NOMO-1 treated with DMSO at 0.1 percent for 48 hours (cell line): Measurements from ENCODE around the gene SRRD.
A peak's percentile ranks its signal among the peaks of the same experiment; 100 is the strongest.

Source experiments
- DNase-seq: peaks from one replicate; lab custom pipeline; 2025; ENCODE audit not compliant: unreplicated experiment; lab: John Stamatoyannopoulos, UW

The SRRD gene

GRCh38 chr22:26453216-26453615, 30.5 kb upstream of the SRRD start:
- DNase-seq, result no peak

GRCh38 chr22:26453812-26454500, 29.7 kb upstream of the SRRD start:
- DNase-seq, result no peak

DNA sequence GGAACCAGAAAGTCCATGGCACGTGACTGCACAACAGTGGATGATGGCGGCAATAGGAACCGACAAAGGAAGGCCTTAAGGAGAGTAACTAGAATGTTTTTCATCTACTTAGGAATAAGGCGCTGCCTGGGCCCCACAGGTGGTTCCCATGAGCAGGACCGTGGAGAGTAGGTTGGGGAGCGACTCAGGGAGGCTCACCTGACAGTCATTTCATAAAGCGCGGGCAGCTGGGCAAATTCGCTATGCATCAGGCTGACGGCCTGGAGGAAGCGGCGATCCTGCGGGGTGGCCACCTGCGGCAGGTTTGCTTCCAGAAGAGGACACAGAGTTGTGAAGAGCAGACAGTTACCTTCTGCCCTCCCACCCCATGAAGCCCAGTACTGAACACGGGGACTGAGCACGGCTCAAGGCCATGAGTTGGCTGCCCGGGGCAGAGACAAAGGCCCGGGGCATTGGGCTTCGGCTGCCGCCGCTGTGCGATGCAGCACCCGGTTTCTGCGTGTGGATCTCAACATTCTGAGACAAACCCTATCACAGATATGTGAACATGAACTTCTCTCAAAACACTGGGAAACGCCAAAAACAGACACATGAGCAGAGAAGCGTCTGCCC, 25.9 kb upstream of the SRRD start:
- DNase-seq, result no peak

DNA sequence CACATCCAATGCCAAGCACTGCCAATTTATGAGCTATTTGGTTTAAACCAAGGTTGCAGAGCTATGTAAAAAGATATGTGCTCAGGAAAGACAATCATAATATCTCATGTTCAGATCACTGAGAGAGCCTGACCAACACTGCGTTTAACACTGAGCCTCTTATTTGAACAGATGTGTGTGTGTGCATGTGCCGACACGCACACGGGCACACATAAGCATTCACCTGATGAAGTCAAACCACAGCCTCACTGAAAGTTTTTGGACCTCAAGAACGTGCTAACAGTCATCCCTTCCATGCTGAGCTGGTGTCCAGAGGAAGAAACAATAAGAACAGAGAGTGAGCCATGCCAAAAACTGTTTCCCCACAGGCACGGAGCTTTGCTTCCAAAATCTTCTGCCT, 23.5 kb upstream of the SRRD start:
- no peak for DNase-seq

DNA sequence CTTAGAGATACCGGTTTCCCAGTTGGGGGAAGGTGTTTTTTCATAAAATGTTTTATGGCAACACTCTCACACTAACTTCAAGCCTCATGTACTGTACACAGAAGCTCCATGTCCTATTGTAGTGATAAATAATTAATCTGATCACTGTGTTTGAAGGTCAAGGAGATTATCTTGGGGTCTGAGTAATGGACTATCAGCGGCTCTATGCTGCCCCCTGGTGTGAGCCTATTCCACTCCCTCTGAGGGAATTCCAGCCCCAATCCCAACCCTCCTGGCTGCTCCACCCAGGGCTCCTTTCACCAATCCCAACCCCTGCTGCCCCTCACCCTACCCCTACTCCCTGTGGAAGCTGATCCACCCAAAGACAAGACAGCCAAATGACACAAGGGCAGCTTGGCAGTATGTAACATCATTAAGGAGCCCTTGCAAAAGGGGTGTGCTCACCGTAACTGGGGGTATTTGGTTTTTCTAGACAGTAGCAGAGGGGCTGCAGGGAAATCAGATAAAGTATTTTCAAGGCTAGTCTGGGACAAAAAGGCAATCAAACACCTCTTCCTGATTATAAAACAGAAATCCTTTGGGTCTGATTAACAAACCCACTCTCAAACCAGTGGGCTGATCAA, 22.4 kb upstream of the SRRD start:
- no peak for DNase-seq

DNA sequence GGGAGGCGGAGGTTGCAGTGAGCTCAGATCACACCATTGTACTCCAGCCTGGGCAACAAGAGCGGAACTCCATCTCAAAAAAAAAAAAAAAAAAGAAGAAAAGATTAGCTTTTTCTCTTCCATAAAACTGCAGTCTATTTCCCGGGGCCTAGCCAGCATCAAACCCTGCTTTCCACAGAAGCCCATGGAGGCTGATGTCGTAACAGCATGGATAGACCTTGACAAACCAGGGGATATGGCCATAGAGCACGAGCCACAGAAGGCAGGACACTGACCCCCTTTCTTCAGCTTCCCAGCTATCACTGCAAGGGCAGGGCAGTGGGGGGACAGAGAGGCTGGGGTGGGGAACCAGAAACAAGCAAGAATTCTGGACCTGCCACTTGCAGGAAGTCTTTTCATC, 21.6 kb upstream of the SRRD start:
- no peak for DNase-seq

GRCh38 chr22:26462641-26463040, 21.0 kb upstream of the SRRD start:
- no peak for DNase-seq

DNA sequence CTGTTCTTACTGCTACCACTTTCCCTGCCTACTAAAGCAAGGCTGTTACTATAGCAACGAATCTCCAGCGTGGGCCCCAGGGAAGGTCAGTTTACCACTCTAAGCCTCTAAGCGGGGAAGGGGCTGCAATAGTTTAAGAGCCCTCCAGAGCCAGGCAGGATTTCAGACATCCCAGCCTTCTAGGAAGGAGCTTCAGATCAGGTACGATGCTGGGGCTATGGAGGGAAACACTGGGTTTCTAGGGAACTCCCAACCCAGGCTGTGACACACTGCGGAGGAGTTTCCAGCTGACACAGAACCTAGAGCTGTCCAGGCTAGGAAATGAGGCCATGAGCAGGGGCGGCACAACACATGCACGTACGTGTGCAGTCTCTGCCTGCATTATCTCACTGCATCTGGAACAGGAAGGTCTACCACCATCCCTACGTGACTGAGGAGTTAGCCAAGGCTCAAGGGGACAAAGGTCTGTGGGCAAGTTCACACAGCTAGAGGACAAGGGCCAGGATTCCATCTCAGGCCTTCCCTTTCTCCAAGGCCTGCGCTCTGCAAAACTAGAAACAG, 20.5 kb upstream of the SRRD start:
- DNase-seq, result no peak

- DNase-seq, result no peak
Measured at GRCh38 chr22:26463688-26464087, 20.0 kb upstream of the SRRD start.

- no peak for DNase-seq
Measured at GRCh38 chr22:26464312-26464711, 19.4 kb upstream of the SRRD start.

DNA sequence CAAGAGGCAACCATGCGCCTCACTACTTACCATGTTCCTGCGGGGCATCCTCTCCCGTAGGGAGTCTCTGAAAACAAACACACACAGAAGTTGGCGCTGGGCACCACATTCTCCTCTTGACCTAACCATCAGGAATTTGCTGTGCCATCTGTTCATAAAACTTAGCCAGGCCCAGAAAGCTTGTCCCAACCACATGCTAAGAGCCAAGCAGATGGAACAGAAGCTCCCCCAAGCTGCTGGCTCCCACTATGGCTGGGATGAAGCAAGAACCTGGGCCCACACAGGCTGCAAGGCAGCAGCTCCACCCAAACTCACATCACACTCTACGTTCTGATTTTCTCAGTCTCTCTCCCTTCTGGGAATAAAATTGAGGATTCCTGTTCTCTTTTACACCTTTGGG, 17.5 kb upstream of the SRRD start:
- DNase-seq, result no peak

DNA sequence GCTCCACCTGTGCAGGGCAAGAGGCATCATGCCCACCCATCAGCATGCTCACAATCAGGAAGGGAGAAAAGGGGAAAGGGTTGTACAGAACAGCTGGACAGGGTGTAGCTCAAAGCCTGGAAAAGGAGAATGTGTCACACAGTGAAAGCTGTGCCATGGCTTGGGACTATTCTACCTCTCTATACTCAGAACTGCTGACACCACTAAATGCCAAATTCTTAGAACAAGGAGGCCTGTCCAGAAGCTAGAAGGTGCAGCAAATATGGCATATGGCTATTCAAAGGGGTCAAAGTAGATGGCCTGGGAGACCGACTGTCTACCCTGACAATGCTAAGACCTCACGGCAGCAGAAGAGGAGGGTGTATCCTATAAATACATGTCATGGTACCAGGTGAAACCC, 12.9 kb upstream of the SRRD start:
- no peak for DNase-seq

DNA sequence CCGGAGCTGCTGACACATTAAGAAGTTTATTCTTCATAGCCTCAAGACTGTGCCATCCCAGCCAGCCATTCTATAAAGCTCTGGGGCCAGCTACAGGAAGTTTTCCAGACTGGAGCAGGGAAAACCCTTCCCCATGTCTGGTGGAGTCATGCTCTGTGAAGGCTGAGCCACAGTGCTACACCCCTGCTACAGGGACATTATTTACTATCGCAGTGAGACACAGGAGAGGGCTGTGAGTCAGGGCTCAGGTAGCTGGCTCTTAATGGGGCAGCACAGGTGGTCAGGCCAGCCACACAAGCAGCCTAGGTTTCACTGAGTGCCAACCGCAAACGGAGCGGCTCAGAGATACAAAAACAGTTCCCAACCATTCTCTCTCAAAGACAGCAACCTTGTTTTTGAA, 12.2 kb upstream of the SRRD start:
- no peak for DNase-seq

GRCh38 chr22:26474682-26475081, 9.0 kb upstream of the SRRD start:
- peak; percentile 31 for DNase-seq

DNA sequence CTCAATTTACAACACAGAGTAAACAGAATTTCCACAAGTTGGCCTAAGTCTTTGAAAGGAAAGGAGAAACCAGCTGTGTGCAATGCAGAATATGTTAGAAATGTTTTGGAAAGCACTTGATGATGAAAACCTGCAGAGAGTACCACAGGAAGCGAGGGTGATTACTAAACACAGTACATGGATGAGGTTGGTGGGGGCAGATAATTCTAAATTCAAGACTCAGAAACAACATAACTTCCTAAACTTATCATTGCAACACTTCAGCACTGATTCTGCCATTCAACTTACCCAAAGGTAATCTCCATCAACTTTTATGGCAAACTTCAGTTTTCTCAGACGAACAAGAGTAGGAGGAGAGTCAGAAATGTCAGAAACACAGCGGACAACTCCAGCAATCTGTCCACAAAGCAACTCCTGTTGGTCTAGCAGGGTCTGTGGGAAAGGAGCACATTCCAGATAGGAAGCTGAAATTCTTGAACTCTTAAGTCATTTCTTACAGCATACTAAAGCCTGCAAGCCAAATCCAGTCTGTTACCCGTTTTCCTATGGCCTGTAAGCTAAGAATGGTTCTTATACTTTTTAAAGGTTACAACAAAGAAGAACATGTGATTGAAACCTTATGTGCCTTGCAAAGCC, 6.9 kb upstream of the SRRD start:
- DNase-seq, result no peak

DNA sequence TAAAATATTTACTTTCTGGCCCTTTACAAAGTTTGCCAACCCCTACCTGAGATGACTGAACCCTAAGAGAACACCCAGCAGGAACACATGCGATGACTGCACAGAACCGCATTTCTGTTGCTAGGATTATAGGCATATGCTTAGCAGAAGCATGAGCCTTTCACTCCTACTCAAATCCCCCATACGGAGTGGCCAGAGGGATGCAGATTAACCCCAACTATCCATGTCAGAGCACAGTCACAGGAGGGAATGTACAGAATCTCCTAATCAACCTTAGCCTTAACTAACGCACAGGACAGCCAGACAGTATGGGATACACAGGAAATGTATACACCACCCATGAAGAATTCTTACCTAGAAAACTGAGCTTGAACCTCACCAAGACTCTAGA, 6.3 kb upstream of the SRRD start:
- DNase-seq, result no peak

GRCh38 chr22:26479043-26479791, 4.5 kb upstream of the SRRD start:
- no peak for DNase-seq

DNA sequence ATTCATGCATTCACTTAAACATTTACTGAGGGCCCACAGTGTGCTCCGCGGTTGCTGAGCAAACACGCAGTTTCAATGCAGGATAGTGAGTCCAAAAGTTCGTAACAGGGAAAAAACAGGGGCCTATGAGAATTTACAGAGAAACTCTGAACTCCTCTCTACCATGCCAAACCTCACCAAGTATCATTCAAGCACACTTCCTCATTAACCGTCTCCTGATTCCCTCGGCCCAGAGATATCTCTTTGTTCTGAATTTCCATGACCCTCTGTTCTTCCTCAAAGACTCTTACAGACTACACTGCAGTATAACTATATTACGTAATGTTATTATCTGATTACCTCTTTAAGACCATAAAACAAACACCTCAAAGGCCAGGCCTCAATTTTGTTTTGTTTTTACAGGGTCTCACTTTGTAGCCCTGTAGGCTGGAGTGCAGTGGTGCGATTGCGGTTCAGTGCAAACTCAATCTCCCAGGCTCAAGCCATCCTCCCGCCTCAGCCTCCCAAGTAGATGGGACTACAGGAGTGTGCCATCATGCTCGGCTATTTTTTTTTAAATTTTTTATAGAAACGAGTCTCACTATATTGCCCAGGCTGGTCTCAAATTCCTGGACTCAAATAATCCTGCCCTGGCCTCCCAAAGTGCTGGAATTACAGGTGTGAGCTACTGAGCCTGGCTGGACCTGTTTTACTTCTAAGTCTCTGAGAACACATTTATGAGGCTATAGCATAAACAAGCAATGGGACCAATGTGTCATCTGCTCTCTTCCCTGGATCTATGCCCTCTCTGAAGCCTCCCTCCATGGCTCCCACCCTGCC, 3.7 kb upstream of the SRRD start:
- peak; percentile 73 for DNase-seq

DNA sequence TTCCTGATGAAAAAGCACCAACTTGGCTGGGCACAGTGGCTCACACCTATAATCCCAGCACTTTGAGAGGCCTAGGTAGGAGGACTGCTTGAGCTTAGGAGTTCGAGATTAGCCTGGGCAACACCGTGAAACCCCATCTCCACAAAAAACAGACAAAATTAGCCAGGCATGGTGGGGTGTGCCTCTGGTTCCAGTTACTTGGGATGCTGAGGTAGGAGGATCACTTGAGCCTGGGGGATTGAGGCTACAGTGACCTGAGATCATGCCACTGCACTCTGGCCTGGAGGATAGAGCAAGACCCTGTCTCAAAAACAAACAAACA, 3.1 kb upstream of the SRRD start:
- DNase-seq, result no peak

DNA sequence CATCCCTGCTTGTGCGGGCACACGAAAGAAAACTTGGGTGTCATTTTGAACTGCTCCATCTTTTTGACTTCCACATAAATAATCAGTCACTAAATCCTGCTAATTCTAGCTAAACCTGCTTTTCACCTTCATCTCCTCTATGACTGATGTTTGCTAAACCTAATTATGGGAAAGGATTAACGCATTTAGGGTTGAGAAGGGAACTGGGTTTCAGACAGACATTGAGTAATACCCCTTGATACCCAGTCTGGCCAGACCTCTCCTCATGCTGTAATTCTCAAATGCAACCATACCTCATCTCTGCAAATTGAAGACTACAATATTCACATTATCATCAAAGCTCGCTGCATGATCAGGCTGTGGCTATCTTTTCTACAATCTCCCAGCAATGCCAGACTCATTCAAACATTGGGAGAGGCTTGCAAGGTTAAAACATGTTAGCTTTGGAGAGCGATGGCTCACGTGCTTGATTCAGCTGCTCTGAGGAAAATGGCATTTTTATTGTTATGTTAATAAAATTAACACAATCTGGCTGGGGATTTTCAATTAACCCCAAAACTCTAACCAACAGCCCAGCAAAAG, 2.5 kb upstream of the SRRD start:
- DNase-seq, result no peak
